HG03520 (cell line): ENCODE results near the gene LRFN2.

ENCODE experiments used
- ATAC-seq: cut with Tn5 transposase; IDR thresholded peaks from one replicate; pipeline ENCODE4 v1.9.1; 2021; ENCODE audit warnings: mild to moderate bottlenecking, moderate library complexity; ENCODE audit not compliant: unreplicated experiment

Gene LRFN2

DNA sequence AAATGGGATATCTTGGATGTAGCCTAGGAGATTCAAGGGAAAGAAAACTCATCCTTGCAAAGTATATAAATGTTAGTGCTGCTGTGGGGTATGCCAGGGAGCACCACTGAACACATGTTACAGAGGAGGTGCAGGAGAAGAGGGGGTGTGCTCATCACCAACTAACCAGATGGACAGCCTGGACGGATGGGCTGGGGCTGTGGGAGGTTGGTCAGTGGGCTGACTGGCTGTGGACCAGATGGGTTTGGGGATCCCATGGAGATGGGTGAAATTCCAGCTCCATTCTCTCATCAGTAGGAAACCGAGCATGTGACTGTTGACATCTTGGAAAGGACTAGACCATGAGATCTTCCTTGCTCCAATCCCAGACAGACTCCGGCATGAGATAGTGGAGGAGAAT lies 201.0 kb downstream of the LRFN2 start:
- no peak for ATAC-seq

DNA sequence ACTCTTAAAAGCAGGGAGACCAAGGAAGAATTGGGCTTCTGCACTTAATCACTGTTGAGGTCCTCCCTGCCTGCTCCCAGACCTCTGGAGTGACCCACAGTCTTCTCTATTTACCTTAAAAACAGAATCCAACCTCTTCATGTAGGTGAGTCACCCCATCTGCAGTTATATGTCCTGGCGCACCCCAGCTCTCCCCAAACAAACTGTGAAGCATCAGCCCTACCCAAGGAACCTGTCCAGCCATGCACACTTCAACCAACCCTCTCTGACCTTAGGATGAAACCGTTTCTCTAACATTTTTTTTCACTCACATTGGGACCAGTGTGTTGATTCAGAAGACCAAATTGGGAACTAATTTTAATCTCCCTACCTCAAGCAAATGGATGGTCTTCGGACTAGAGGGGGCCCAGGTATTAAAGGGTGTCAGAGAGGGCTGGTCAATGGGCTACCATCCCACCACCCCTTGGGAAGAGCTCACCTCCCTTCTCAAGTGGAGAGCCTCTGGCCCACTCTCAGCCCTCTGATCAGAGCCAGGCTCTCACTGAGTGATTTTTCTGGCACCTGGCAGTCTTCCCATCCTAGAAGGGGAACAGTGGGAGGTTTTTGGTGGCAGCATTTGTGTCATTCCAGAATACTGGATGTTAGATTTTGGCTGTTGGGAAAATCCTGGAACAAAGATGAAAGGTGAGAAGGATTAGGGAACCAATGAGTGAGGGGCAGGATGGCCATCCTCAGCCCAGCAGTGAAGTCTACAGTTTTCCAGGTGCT lies 203.6 kb downstream of the LRFN2 start:
- no peak for ATAC-seq

DNA sequence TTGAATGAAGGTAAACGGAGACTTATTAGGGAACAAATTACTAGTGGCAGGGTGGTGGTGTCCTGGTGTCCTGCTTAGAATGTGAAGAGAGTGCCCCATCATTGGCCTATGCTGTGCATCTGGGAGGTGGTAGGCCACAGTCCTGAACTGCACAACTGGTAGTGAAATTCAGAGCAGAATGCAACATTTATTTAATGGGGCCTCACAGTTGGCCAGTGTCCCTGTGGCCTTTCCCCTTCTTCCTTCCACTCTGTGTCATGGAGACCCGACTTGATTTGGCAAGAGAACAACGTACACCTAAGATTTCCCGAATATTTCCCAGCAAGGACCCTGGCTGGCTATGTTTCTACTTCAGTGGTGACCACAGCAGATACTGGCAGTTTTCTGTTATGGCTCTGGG lies 206.9 kb downstream of the LRFN2 start:
- ATAC-seq: no peak

DNA sequence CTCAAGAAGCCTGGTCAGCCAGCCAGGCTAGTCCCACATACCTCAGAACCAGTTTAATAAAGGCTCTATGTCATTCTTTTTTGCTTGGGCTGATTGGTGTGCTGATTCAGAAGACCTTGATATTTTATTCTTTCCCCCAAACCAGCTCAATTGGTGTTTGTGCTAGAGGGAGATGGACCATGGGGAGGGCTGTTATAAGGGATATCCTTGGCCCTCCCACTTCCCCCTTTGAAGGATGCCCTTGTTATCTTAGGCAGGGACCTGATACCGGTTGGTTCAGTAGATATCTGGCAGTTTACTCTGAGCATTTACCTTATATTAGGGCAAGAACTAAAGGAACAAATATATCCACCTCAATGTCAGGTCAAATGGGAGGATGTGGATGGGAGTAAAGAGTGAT lies 207.4 kb downstream of the LRFN2 start:
- no peak for ATAC-seq

DNA sequence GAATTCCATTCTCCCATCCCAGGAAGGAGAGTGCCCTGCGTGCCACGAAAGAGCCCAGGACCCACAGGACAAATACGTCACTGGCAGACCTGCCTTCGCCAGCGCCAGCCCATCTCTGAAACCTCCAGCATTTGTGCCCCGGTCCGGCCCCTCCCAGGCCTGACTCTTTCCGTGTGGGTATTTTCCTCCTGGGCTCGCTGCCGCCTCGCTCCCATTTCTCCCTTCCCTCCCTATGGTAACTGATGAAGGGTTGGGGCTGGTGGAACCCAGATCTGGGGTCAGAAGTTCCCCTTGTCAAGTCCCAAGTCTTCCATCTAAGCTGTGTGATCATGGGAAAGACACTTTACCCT lies 208.5 kb downstream of the LRFN2 start:
- ATAC-seq: no peak

DNA sequence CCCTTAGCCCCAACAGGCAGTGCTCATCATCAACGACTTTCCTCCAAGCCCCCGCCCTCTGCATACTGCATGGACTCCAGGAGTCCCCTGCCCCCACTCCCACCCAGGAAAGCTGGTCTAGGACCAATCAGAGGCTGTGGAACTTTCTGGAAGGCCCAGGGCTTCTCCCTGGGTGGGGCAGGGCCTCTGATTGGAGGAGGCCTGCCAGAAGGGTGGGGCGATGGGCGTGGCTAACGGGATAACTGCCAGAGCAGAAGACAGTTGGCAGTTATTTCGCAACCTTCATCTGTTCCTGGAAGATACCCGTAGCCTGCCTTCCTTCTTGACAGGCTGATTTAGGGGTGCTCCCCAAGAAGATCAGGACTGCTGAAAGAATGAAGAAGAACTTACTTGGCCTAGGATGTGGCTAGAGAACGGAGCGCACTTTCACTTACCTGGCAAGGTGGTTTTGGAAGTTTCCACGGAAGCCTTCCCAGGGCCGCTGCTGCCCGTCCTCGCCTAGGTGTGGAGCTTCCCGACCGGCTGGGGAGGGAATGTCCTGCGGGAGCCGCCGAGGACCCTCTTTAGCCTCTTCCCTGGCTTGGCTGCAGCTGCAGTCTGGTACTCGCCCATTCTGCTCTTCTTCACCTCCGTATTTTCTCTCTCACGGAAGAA lies 209.0 kb downstream of the LRFN2 start:
- no peak for ATAC-seq

DNA sequence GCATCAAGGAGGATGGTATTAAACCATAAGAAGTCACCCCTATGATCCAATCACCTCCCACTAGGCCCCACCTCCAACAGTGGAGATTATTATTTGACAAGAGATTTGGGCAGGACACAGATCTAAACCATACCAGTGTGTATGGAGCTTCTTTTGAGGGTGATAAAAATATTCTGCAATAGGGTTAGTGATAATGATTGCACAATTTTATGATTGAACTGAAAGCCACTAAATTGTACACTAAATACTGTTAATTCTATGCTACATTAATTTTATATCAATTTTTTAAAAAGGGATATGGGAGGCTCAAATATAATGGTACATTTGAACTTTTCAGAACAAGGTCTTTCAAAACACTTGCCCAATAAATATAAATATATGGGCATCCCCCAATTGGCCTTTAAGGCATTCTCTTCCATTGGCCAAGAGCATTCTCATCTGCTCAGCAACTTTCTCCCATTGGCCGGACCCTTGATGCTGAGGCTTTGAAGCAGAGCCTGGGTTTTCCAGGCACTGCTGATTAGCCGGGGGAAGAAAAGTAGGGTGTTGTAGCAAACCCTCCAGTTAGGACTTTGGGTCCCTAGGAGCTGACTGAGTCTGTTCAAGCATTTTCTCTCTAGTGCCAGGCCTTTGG lies 209.9 kb downstream of the LRFN2 start:
- no peak for ATAC-seq

DNA sequence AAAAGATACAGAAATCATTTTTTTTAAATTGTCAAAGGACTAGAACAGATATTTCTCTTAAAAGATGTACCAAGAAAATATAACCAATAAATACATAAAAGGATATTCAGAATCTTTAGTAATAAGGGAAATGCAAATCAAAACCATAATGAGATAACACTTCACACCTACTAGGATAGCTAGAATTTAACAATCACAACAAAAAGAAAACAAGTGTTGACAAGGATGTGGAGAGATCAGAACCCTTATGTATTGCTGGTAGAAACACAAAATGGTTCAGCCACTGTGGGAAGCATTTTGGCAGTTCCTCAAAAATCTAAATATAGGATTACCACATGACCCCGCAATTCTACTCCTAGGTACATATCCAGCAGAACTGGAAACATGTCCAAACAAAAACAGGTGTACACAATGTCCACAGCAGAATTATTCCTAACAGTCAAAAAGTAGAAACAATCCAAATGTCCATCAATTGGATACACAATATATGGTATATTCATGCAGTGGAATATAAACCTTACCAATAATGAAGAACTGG lies 211.0 kb downstream of the LRFN2 start:
- ATAC-seq: no peak

DNA sequence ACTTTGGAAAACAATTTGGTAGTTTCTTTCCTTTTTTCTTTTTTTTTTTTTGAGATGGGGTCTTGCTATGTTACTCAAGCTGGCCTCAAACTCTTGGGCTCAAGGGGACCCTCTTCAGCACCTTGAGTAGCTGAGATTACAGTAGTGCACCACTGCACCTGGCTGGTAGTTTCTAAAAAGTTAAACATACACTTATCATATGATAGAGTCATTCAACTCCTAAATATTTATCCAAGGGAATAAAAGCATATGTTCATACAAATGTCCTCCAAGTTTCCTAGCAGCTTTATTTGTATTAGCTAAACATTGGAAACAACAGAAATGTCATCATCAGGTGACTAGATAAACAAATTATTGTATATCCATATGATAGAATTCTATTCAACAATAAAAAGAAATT lies 213.9 kb downstream of the LRFN2 start:
- ATAC-seq: no peak

DNA sequence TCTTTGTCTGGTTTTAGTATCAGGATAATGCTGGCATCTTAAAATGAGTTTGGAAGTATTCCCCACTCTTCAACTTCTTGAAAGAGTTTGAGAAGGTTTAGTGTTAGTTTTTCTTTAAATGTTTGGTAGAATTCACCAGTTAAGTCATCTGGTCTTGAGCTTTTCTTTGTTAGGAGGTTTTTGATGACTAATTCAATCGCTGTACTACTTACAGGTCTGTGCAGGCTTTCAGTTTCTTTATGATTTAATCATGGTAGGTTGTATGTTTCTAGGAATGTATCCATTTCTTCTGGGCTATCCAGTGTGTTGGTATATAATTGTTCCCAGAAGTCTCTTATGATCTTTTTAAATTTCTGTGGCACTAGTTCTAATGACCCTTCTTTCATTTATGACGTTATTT lies 215.5 kb downstream of the LRFN2 start:
- no peak for ATAC-seq

DNA sequence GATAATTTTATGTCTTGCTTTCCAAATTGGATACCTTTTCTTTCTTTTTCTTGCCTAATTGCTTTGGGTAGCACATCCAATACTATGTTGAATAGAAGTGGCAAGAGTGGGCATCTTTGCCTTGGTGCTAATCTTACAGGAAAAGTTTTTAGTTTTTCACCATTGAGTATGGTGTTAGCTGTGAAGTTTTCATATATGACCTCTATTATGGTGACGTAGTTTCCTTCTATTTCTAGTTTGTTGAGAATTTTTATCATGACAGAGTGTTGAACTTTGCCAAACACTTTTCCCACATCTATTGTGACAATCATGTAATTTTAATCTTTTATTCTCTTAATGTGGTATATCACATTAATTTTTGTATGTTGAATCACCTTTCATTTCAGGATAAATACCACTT lies 216.1 kb downstream of the LRFN2 start:
- no peak for ATAC-seq

DNA sequence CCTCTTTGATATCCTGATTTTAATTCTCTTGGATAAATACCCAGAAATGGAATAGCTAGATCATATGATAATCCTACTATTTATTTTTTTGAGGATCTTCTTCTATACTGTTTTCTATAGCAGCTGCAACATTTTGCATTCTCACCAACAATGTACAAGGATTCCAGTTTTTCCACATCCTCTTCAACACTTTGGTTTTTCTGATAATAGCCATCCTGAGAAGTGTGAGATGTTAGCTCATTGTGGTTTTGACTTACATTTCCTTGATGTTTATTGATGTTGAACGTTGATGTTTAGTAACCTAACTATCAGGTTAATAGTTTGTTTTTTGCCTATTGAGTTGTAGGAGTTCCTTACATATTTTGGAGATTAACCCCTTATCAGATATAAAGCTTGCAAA lies 217.3 kb downstream of the LRFN2 start:
- ATAC-seq: no peak

DNA sequence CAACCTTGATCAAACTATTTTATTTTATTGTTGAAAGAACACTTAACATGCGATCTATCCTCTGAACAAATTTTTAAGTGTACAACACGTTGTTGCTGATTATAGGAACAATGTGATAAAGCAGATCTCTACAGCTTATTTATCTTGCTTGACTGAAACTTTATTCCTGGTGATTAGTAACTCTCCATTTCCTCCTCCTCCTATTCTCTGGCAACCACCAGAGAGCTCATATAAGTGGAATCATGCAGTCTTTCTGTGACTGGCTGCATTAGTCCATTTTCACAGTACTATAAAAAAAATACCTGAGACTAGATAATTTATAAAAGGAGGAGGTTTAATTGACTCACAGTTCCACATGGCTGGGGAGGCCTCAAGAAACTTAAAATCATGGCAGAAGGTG lies 218.1 kb downstream of the LRFN2 start:
- no peak for ATAC-seq

DNA sequence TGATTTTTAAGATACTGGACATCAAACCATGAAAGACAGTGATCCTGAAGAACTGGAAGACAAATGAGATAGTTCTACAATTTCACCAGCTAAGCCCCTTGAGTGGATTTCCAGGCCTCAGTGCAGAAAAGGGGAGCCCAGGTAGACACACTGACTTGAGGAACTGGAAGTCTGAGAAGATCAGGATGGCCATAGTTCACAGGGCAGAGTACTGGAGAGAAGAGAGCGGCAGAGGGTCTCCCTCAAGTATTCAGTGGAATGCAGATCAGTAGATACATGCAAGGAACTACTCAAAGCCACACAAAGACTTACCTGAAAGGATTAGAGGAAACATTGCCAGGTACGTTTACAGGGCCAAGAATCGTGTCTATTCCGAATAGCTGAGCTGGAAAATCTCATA lies 224.3 kb downstream of the LRFN2 start:
- ATAC-seq: no peak

DNA sequence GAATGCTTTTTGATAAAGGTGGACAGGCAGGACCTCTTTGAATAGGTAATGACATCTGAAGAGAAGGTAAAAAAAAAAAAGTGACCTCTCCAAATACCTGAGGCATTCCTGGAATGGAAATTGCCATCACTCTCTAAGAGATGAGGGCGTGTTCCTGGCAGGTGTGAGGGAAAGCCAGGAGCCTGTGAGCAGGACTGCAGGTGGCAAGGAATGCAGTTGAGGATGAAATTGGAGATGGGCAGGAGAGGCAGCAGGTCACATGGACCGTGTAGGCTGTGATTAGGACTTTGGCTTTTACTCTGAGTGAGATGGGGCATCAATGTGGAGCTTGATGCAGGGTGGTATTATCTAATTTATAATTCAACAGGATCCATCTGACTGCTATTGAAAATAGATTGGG lies 227.4 kb downstream of the LRFN2 start:
- ATAC-seq: no peak

DNA sequence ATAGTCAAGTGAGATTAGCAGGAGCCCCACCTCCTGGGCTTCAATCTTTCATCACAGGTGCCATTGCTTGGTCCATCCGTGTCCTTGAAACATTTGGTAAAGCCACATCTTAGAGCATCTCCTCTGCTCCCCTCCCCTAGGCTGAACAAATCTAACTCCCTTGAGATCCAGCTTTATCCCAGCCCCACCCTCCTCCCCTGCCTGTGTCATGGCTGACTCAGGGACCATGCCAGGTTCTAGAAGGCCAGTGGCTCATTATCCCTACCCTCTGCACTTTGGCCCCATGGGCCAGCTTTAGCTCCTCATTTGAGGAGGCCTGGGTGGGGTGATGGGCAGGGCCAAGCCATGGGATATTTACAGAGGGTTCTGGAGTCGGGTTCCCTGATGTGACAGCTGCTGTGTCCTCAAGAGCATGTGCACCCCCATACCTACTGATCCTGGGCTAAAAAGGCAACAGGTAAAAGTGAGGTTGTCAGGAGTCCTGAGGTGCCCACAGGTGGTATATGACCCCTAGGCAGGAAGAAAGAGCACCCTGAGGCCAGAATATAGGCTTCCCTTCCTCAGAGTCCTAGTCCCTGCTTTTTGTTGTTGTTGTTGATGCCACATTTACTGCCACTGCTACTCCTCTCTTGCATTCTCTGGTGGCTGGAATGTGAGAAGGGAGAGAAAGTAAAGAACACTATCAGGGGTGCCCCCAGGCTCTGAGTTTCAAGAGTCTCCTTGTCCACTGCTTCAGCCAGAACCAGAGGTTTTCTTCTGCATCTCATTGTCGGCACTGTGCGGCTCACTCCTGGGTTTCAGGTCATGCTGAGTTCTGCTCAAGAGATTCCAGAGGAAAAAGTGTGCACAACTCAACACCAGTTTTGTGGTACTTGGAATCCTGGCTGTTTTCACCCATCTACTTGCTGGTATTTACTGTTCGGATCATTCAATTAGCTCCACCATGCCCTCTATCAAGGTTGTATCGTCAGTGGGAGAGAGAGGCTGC lies 228.4 kb downstream of the LRFN2 start:
- ATAC-seq: no peak

DNA sequence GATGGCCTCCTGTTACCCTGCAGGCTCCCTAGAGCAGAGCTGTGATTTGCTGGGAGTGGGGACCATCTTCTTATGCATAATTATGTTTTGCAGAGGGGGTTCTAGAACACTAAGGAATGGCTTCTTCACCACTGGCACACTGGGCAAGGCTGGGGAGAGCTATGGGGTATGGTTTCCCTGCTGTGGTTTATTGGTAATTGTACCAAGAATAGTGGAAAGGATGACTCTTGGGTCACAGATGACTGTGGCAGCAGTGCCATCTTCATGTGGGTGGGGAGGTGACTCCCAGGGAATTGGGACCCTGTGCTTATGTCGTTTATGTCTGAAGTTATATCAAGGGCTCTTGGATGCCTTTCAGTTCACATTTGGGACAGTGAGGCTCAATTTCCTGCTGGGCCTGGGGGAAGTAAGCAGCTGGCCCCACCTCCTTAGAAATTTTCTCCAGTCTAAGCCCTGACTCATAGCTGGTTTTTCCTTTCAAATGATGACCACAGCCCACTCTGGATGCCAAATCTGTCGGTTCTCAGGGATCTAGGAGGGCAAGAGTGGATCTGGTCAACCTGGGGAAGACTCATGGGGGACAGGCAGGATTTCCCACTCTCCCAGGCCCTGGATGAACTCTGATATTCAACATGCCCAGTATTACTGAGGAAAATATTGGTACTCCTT lies 230.8 kb downstream of the LRFN2 start:
- ATAC-seq: no peak

DNA sequence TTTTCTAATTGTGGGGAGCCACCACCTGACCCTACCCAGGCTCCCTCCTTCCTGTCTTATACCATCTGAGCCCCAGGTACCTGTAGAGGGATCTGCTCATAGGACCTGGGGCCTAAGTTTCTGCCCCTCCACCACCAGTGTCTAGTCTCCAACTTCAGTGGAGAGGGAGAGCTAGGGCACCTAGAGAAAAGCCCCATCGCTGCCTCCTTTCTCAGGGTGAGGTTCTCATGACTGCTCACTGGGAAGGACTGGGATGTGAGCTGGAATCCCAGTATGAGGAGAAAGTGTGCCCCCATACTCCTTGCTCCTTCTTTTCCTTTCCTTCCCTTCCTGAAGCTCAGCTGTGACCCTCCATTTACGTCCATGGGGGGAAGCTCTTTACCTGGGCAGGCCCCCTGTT lies 231.6 kb downstream of the LRFN2 start:
- no peak for ATAC-seq

DNA sequence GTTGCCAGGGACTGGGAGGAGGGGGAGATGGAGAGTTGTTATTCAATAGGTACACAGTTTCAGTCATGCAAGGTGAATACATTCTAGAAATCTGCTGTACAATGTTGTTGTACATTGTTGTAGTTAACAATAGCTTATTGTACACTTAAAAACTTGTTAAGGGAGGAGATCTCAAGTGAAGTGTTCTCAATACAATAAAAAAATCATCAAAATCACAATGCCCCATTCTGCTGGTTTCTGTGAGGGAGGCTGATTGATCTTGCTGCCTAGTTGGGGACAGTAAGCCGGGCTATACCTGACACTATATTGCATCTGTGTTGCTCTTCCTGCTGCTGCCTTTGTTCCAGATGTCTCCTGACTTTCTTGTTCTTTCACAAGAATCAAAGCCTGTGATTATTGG lies 232.1 kb downstream of the LRFN2 start:
- ATAC-seq: no peak

DNA sequence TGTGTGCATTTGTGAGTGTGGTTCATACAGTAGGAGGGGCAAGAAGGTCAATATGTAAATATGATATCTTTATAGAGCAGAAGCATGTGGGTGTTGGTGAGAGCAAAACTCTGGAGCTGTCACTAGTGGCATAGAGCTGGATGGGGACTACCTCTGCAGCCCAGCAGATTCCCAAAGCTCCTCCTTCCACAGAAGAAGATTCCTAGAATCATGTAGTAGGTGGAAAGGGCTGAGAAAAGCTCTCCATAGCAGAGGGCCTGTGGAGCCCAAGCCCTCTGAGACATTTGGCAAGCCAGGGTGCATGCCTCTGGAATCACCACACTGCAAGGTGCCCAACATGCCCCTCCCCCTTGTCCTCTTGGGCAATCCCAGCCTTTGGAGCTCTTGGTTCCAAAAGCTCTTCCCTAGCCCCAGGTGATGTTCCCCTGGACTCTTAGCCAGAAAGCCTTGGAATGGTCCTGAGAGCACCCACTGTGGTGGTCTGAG lies 233.2 kb downstream of the LRFN2 start:
- ATAC-seq: no peak
